SK-N-MC (cell line): Measurements from ENCODE around the gene CLDN16.

ENCODE experiments used
- EZH2 ChIP-seq: fragments of 200-600 bp; sonication (generic); IDR thresholded peaks from one replicate; pipeline ENCODE4 v1.6.1; 2017; ENCODE audit warnings: antibody characterized with exemption
- POLR2AphosphoS5 ChIP-seq: IDR thresholded peaks from 2 replicates; pipeline ENCODE4 v1.6.1; 2012; ENCODE audit warnings: mild to moderate bottlenecking, low read depth, low read length, borderline replicate concordance

- TF ChIP-seq EZH2: no peak
- TF ChIP-seq POLR2AphosphoS5: no peak
These were observed 36.8 kb downstream of the CLDN16 start for GRCh38 chr3:190424478-190425439.
